Neutrophil (primary cell): ENCODE data around the gene FAM180B.

Experiments used
- H3K27ac ChIP-seq: fragments of 200-600 bp; sonication (generic); 2 replicates; pipeline ENCODE4 v1.5.1; 2016; ENCODE audit warnings: mild to moderate bottlenecking, moderate library complexity
- H3K27me3 ChIP-seq: fragments of 200-600 bp; sonication (generic); 2 replicates; pipeline ENCODE4 v1.6.0; 2016; ENCODE audit warnings: mild to moderate bottlenecking
- H3K36me3 ChIP-seq: fragments of 200-600 bp; sonication (generic); 2 replicates; pipeline ENCODE4 v1.5.1; 2017
- H3K4me1 ChIP-seq, 2 experiments: fragments of 200-600 bp in 1 of 2; sonication (generic) in 1 of 2; 1 replicate in 1 of 2; 2 replicates in 1 of 2; pipeline versions ENCODE4 v1.5.1 to v1.6.1; 2013 to 2016; ENCODE audit warnings: low read depth in 1 of 2, low read length in 1 of 2, mild to moderate bottlenecking in 1 of 2, moderate library complexity in 1 of 2; ENCODE audit not compliant: control insufficient read depth in 1 of 2, insufficient read depth in 1 of 2
- H3K4me3 ChIP-seq, 2 experiments: fragments of 200-600 bp in 1 of 2; sonication (generic) in 1 of 2; 1 replicate in 1 of 2; 2 replicates in 1 of 2; pipeline ENCODE4 v1.5.1; 2013 to 2016; ENCODE audit warnings: low read depth in 1 of 2, low read length in 1 of 2, mild to moderate bottlenecking in 1 of 2, moderate library complexity in 1 of 2
- H3K9me3 ChIP-seq: fragments of 200-600 bp; sonication (generic); 2 replicates; pipeline ENCODE4 v1.5.1; 2016
- TF ChIP-seq, protein P1 (sequence below): fragments of 200-600 bp; sonication (generic); IDR thresholded peaks from 2 replicates; pipeline ENCODE4 v1.5.1; 2016; ENCODE audit warnings: antibody characterized with exemption

FAM180B gene

DNA sequence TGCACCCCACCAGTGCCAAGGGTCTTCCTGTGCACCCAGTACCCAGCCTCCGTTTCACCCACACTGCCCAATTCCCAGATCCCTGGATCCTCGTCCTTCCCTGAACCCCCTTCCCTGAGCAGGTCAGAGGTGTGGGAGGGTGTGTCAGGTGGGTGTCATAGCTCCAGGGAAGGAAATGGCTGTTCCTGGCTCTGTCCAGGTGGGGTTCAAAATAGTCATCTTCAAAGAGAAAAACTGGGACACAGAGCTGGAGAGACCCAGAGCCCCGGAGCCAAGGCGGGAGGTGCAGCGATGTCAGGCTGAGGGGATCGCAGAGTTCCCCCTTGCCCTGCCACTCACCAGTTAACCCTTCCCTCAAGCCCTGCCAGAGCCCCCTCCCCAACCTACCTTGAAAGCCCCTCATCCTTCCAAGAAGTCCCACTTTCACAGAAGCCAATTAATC lies 7.0 kb downstream of the FAM180B start:
- peaks cover 43% of the 10 kb centered on the region for H3K27me3 ChIP-seq
- no peak overlapping the region for H3K4me3 ChIP-seq

DNA sequence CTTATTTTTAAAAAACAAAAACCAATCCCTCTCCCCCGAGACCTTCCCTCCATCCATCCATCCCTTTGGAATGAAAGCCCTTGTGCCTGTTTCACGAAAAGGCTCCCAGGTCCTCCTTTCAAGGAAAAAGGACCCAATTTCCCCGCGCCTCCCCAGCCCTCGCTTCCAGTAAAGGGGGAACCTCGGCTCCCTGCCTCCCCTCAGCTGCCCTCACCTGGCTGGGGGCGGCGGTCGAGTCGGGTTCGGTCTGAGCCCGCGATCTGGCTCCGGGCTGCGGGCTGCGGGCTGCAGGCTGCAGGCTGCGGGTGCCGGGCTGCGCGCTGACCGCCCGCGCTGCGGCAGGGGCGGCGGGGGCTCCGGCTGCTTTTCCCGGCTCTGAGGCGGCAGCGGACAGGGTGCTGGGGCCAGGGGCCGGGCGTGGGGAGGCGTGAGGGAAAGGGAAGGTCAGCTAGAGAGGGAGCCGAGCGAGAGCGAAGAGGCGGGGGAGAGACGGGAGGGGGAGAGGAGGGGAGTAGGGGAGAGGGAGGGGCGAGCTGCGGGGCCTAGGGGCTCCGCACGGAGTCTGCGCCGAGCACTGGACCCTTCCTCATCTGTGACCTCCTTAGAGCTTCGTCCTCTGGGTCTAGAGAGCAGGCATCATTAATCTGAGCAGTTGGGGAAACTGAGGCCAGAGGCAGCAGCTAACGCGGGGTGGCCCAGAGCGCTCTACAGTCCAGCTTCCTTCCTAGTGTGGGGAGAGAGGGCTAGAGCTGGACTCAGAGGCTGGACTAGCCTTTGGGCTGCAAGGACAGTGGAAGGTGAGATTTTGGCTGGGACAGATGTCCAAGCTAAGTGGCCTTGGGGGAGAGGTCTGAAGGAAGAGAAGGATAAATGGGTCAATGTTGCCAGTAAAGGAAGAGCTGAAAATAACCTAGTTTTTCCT lies 7.7 kb downstream of the FAM180B start, which contains the start of gene C1QTNF4:
Gene C1QTNF4 (minus strand): TSS at position 478 of the 922 bp plus-strand sequence. CDS start 3,601 bp downstream, outside the sequence.
- TF ChIP-seq, protein P1, sequence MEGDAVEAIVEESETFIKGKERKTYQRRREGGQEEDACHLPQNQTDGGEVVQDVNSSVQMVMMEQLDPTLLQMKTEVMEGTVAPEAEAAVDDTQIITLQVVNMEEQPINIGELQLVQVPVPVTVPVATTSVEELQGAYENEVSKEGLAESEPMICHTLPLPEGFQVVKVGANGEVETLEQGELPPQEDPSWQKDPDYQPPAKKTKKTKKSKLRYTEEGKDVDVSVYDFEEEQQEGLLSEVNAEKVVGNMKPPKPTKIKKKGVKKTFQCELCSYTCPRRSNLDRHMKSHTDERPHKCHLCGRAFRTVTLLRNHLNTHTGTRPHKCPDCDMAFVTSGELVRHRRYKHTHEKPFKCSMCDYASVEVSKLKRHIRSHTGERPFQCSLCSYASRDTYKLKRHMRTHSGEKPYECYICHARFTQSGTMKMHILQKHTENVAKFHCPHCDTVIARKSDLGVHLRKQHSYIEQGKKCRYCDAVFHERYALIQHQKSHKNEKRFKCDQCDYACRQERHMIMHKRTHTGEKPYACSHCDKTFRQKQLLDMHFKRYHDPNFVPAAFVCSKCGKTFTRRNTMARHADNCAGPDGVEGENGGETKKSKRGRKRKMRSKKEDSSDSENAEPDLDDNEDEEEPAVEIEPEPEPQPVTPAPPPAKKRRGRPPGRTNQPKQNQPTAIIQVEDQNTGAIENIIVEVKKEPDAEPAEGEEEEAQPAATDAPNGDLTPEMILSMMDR: no peak
- H3K4me1 ChIP-seq: peaks cover 15 to 22% of the 10 kb centered on the region in 2 experiments
- H3K9me3 ChIP-seq: no peaks in the 10 kb centered on the region
- H3K4me3 ChIP-seq: no peak within 1 kb of the TSS
- H3K27ac ChIP-seq: no peak within 1 kb of the TSS
- H3K36me3 ChIP-seq: no peaks in the 10 kb centered on the region
- H3K27me3 ChIP-seq: peaks cover 43% of the 10 kb centered on the region

More for the DNA sequence above, 7.0 kb downstream of the FAM180B start:
- Histone ChIP-seq H3K36me3 (no peaks in the 10 kb centered on the region), H3K9me3 (no peaks in the 10 kb centered on the region), H3K27ac (no peak overlapping the region), H3K4me1 (peaks cover 15 to 22% of the 10 kb centered on the region in 2 experiments)
- TF ChIP-seq, protein P1: no peak

DNA sequence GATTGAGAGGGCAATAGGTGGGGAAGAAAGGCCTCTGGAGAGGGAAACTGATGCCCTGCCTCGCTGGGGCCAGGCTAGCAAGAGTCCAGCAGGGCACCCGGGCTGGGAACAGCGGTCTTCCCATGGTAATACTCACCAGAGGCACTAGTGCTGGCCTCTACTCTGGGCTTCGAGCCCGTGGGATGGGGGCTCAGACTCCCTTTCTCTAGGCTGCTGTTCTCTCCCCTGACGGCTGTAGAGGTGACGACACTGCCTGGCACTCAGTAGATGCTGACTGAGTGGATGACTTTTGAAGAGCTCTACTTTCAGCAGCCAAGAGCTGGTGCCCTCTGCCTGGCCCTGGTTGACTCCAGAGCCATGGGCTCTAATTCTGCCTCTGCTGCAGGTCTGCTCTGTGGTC lies 8.6 kb downstream of the FAM180B start:
- no peaks in the 10 kb centered on the region for H3K36me3 ChIP-seq
- H3K27me3 ChIP-seq: peaks cover 43% of the 10 kb centered on the region
- no peak overlapping the region for H3K4me3 ChIP-seq
- peaks cover 15 to 22% of the 10 kb centered on the region in 2 experiments for H3K4me1 ChIP-seq
- H3K27ac ChIP-seq: no peak overlapping the region
- TF ChIP-seq, protein P1: no peak
- H3K9me3 ChIP-seq: no peaks in the 10 kb centered on the region

DNA sequence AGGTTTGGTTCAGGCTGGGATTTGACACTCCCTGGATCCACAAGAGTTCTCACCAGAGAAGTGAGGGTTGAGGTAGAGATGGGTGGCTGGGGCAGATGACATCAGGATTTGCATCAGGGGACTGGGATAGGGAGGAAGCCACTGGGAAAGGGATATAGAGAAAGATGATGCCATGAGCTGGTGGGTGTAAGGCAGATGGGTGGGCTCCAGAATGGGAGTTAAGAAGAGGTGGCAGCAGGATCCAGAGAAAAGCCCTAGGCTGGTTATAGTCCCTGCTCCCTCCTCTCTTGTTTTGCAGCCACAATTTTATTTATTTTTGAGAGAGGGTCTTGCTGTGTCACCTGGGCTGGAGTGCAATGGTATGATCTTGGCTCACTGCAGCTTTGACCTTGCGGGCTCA lies 9.5 kb downstream of the FAM180B start:
- H3K4me3 ChIP-seq: no peak overlapping the region
- H3K4me1 ChIP-seq: peaks cover 15 to 22% of the 10 kb centered on the region in 2 experiments
- TF ChIP-seq, protein P1: no peak
- no peak overlapping the region for H3K27ac ChIP-seq
- H3K9me3 ChIP-seq: no peaks in the 10 kb centered on the region
- H3K36me3 ChIP-seq: no peaks in the 10 kb centered on the region
- peaks cover 43% of the 10 kb centered on the region for H3K27me3 ChIP-seq

DNA sequence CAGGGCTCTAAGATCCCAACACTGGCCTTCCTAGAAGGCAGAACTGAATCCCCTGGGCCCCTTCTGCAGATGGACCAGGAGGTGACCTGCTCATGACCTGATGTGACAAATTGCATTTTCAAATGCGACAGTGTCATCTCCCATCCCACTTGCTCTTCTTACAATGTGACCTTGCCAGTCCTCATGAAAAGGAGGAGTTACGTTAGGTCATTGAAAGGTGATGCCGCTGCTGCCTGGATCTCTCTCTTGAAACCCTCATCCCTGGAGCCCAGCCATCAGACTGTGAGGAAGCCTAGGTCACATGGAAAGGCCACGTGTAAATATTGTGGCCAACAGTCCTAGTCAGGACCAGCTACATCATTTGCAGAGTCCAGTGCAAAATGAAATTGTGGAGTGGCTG lies 13.4 kb downstream of the FAM180B start:
- H3K9me3 ChIP-seq: no peaks in the 10 kb centered on the region
- H3K4me1 ChIP-seq: no peaks in the 10 kb centered on the region
- peaks cover 9% of the 10 kb centered on the region for H3K27me3 ChIP-seq
- no peak overlapping the region for H3K27ac ChIP-seq
- H3K4me3 ChIP-seq: no peak overlapping the region
- H3K36me3 ChIP-seq: no peaks in the 10 kb centered on the region
- TF ChIP-seq, protein P1: no peak
